Amniotic stem cell (primary cell): ENCODE data around the gene TATDN2.

ENCODE experiments used
- DNase-seq: peaks from one replicate; lab custom pipeline; 2025; lab: John Stamatoyannopoulos, UW

TATDN2 gene

GRCh38 chr3:10317311-10317960 lies 69.2 kb downstream of the TATDN2 start:
- no peak for DNase-seq

- no peak for DNase-seq
These were observed 69.7 kb downstream of the TATDN2 start for GRCh38 chr3:10317961-10318350.

GRCh38 chr3:10319251-10319650 lies 71.0 kb downstream of the TATDN2 start:
- no peak for DNase-seq

GRCh38 chr3:10319804-10320203 lies 71.5 kb downstream of the TATDN2 start:
- no peak for DNase-seq

- DNase-seq, result no peak
These were observed 72.0 kb downstream of the TATDN2 start for GRCh38 chr3:10320320-10320677.

- DNase-seq, result no peak
These were observed 73.5 kb downstream of the TATDN2 start for GRCh38 chr3:10321630-10322351.

- no peak for DNase-seq
These were observed 74.1 kb downstream of the TATDN2 start for GRCh38 chr3:10322352-10322710.

GRCh38 chr3:10327592-10327991 lies 79.3 kb downstream of the TATDN2 start:
- DNase-seq, result no peak

- DNase-seq, result no peak
These were observed 80.3 kb downstream of the TATDN2 start for GRCh38 chr3:10328460-10329071.

GRCh38 chr3:10329495-10330015 lies 81.3 kb downstream of the TATDN2 start:
- DNase-seq, result no peak

GRCh38 chr3:10330319-10330718 lies 82.1 kb downstream of the TATDN2 start:
- no peak for DNase-seq
